K562 (cell line): Measurements from ENCODE around the gene S100A3. TPM values are rescaled to one million over a fixed set of nuclear protein-coding genes. Genes with fewer than 3 reads are reported as not detected.

Source experiments
- ARID1B ChIP-seq: fragments of 450-650 bp; IDR thresholded peaks from 2 replicates; pipeline ENCODE4 v1.6.1; 2016; ENCODE audit warnings: antibody characterized with exemption, mild to moderate bottlenecking, inconsistent platforms
- BRF1 ChIP-seq: IDR thresholded peaks from 3 replicates; pipeline ENCODE4 v1.6.1; 2011; ENCODE audit warnings: borderline replicate concordance, mild to moderate bottlenecking; ENCODE audit not compliant: insufficient read length; ENCODE audit errors: extremely low read depth
- CHCHD3 ChIP-seq: fragments of 250-450 bp; sonication (Bioruptor Pico); IDR thresholded peaks from 2 replicates; pipeline ENCODE4 v2.1.2; 2022; ENCODE audit warnings: mild to moderate bottlenecking
- EHMT2 ChIP-seq: fragments of 450-650 bp; IDR thresholded peaks from 2 replicates; pipeline ENCODE4 v1.6.1; 2018; ENCODE audit warnings: antibody characterized with exemption
- HDAC1 ChIP-seq, 2 experiments: fragments of 450-650 bp; IDR thresholded peaks; 2 replicates each; pipeline ENCODE4 v1.6.1; 2016 to 2017; ENCODE audit warnings: inconsistent platforms in 1 of 2, mild to moderate bottlenecking in 1 of 2, moderate library complexity in 1 of 2
- LEF1 ChIP-seq: fragments of 450-650 bp; IDR thresholded peaks from 2 replicates; pipeline ENCODE4 v1.6.1; 2016; ENCODE audit warnings: mild to moderate bottlenecking
- MECOM ChIP-seq: fragments of 250-450 bp; sonication (Bioruptor Pico); IDR thresholded peaks from 2 replicates; pipeline ENCODE4 v1.8.0; 2022; ENCODE audit warnings: inconsistent platforms
- NFYB ChIP-seq: IDR thresholded peaks from 2 replicates; pipeline ENCODE4 v1.6.1; 2011; ENCODE audit warnings: mild to moderate bottlenecking, moderate library complexity; ENCODE audit not compliant: insufficient read length; ENCODE audit errors: extremely low read depth
- NR2C2 ChIP-seq, 2 experiments: fragments of 200-800 bp in 1 of 2; sonication (Bioruptor generic) in 1 of 2; sonication (generic) in 1 of 2; formaldehyde crosslinking in 1 of 2; IDR thresholded peaks; 2 replicates each; pipeline versions ENCODE4 v1.6.1 to v1.8.0; 2016 to 2022; ENCODE audit warnings: mild to moderate bottlenecking in 1 of 2, missing compliant biosample characterization in 1 of 2, missing genetic modification characterization in 1 of 2, missing genetic modification reagents in 1 of 2
- RFX1 ChIP-seq: fragments of 450-650 bp; IDR thresholded peaks from 2 replicates; pipeline ENCODE4 v1.6.1; 2016; ENCODE audit warnings: mild to moderate bottlenecking, moderate library complexity
- SIX5 ChIP-seq, 2 experiments: IDR thresholded peaks; 2 replicates each; pipeline ENCODE4 v1.6.1; 2011; ENCODE audit warnings: low read length in 2 of 2, borderline replicate concordance in 1 of 2, low read depth in 1 of 2, mild to moderate bottlenecking in 1 of 2, moderate library complexity in 1 of 2; ENCODE audit not compliant: insufficient read depth in 1 of 2
- SMAD3 ChIP-seq: fragments of 450-650 bp; formaldehyde crosslinking; conservative IDR thresholded peaks from 2 replicates; pipeline ENCODE4 v1.4.0; 2020; ENCODE audit warnings: mild to moderate bottlenecking
- SRSF3 ChIP-seq: fragments of 200-400 bp; formaldehyde crosslinking; IDR thresholded peaks from 2 replicates; pipeline ENCODE4 v1.6.1; 2016; ENCODE audit warnings: mild to moderate bottlenecking, low read length, moderate library complexity; ENCODE audit not compliant: insufficient read depth
- TAF1 ChIP-seq: IDR thresholded peaks from 2 replicates; pipeline ENCODE4 v1.6.1; 2011; ENCODE audit warnings: mild to moderate bottlenecking, low read length, moderate library complexity; ENCODE audit not compliant: insufficient read depth, control insufficient read depth, severe bottlenecking; ENCODE audit errors: extremely low read depth
- ZBTB7A ChIP-seq: IDR thresholded peaks from 2 replicates; pipeline ENCODE4 v1.6.1; 2011; ENCODE audit warnings: low read depth, mild to moderate bottlenecking, low read length, moderate library complexity, borderline replicate concordance; ENCODE audit not compliant: control insufficient read depth
- ZNF124 ChIP-seq: sonication (generic); formaldehyde crosslinking; IDR thresholded peaks from 2 replicates; pipeline ENCODE4 v1.8.1; 2022; ENCODE audit warnings: missing genetic modification reagents
- polyA plus RNA-seq, 8 experiments: library from polyadenylated mRNA; depleted of rRNA in 4 of 8; stranded (reverse) in 5 of 8; unstranded in 3 of 8; fragments of >200 nt; fragmentation: Nextera tagmentation in 2 of 8; fragmentation: Illumina TruSeq in 1 of 8; extraction: Ambion mirVana in 2 of 8; extraction: Trizol in 1 of 8; gene quantifications; 2 replicates each; pipeline versions ENCODE4 v1.2.1 to v1.2.3, GENCODE V29; 2011 to 2014; ENCODE audit warnings: inconsistent platforms in 1 of 8, missing spikeins in 1 of 8
- total RNA-seq, 7 experiments: library from RNA; depleted of rRNA in 6 of 7; stranded (reverse); fragments of >200 nt in 6 of 7; fragmentation: Illumina TruSeq in 2 of 7; extraction: Trizol in 2 of 7; gene quantifications; 2 replicates each; pipeline versions ENCODE4 v1.2.1 to v1.2.3, GENCODE V29; 2011 to 2021; ENCODE audit warnings: low replicate concordance in 1 of 7
- TF ChIP-seq, protein P1 (sequence below): fragments of 250-450 bp; sonication (Bioruptor Pico); IDR thresholded peaks from 2 replicates; pipeline ENCODE4 v1.8.0; 2021; ENCODE audit warnings: moderate library complexity, mild to moderate bottlenecking, inconsistent platforms
- TF ChIP-seq, protein P2 (sequence below): sonication (generic); formaldehyde crosslinking; IDR thresholded peaks from 2 replicates; pipeline ENCODE4 v1.8.1; 2022; ENCODE audit warnings: missing genetic modification reagents
- TF ChIP-seq, protein P3 (sequence below): IDR thresholded peaks from 2 replicates; pipeline ENCODE4 v1.6.1; 2016; ENCODE audit warnings: missing genetic modification characterization, missing compliant biosample characterization
- TF ChIP-seq, protein P4 (sequence below): fragments of 450-650 bp; IDR thresholded peaks from 2 replicates; pipeline ENCODE4 v1.6.1; 2016; ENCODE audit warnings: mild to moderate bottlenecking

S100A3 gene
- total and polyA plus RNA-seq, 9 of the 15 experiments (the other 6 are each of a cell fraction or from before 2014, with no cell fraction given), result 0.08 to 1.7 (median 0.18) TPM; not detected in 4

DNA sequence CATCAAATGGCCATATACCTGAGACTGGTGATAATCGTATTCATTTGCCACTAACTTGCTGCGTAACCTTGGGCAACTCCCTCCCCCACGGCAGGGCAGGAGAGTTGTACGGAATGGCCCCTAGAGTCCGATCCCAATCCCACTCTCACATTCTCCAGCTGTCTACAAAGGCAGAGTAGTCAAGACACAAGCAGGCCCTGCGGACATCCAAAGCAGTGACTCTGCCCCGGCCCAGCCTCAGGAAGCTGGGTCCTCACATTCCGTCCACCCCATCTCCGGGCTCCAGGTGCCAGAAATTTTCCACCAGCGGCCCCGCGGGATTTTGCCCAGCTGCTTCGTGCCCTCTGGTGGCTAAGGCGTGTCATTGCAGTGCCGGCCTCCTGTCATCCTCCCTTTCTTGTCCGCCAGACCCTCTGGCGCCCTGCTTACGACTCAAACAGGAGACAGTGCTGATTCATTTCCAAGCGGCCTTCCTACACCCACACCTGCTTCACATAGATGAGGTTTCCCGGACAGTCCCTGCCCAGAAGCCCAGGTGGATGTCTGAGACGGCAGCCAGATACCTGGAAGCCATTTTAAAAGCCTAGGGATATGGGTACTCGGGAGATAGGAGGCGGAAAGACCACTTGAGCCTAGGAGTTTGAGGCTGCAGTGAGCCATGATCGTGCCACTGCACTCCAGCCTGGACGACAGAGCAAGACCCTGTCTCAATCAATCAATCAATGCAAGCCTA is 19.5 kb upstream of the S100A3 start (continued):
- no peak for TF ChIP-seq NR2C2 (CRISPR knock-in tag; IDR thresholded peaks at IDR 0.05)
- no peak for TF ChIP-seq NR2C2 (tag; IDR thresholded peaks at IDR 0.05)
- peak; percentile 50; the same call in 1 of the 2 replicates for TF ChIP-seq ZBTB7A
- no peak for TF ChIP-seq SMAD3
- no peak for TF ChIP-seq CHCHD3 (CRISPR knock-in tag)
- TF ChIP-seq, protein P1, sequence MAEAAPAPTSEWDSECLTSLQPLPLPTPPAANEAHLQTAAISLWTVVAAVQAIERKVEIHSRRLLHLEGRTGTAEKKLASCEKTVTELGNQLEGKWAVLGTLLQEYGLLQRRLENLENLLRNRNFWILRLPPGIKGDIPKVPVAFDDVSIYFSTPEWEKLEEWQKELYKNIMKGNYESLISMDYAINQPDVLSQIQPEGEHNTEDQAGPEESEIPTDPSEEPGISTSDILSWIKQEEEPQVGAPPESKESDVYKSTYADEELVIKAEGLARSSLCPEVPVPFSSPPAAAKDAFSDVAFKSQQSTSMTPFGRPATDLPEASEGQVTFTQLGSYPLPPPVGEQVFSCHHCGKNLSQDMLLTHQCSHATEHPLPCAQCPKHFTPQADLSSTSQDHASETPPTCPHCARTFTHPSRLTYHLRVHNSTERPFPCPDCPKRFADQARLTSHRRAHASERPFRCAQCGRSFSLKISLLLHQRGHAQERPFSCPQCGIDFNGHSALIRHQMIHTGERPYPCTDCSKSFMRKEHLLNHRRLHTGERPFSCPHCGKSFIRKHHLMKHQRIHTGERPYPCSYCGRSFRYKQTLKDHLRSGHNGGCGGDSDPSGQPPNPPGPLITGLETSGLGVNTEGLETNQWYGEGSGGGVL (CRISPR knock-in tag), result no peak
- TF ChIP-seq EHMT2, result no peak
- TF ChIP-seq, protein P2, sequence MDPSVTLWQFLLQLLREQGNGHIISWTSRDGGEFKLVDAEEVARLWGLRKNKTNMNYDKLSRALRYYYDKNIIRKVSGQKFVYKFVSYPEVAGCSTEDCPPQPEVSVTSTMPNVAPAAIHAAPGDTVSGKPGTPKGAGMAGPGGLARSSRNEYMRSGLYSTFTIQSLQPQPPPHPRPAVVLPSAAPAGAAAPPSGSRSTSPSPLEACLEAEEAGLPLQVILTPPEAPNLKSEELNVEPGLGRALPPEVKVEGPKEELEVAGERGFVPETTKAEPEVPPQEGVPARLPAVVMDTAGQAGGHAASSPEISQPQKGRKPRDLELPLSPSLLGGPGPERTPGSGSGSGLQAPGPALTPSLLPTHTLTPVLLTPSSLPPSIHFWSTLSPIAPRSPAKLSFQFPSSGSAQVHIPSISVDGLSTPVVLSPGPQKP (CRISPR knock-in tag), result no peak
- TF ChIP-seq, protein P3, sequence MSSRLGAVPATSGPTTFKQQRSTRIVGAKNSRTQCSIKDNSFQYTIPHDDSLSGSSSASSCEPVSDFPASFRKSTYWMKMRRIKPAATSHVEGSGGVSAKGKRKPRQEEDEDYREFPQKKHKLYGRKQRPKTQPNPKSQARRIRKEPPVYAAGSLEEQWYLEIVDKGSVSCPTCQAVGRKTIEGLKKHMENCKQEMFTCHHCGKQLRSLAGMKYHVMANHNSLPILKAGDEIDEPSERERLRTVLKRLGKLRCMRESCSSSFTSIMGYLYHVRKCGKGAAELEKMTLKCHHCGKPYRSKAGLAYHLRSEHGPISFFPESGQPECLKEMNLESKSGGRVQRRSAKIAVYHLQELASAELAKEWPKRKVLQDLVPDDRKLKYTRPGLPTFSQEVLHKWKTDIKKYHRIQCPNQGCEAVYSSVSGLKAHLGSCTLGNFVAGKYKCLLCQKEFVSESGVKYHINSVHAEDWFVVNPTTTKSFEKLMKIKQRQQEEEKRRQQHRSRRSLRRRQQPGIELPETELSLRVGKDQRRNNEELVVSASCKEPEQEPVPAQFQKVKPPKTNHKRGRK, result no peak
- peak; percentile 48 for TF ChIP-seq TAF1
- no peak for TF ChIP-seq NFYB
- no peak for TF ChIP-seq SRSF3
- TF ChIP-seq RFX1, result no peak
- TF ChIP-seq ZNF124, result no peak
- no peak for TF ChIP-seq MECOM (CRISPR knock-in tag)
- TF ChIP-seq, protein P4, sequence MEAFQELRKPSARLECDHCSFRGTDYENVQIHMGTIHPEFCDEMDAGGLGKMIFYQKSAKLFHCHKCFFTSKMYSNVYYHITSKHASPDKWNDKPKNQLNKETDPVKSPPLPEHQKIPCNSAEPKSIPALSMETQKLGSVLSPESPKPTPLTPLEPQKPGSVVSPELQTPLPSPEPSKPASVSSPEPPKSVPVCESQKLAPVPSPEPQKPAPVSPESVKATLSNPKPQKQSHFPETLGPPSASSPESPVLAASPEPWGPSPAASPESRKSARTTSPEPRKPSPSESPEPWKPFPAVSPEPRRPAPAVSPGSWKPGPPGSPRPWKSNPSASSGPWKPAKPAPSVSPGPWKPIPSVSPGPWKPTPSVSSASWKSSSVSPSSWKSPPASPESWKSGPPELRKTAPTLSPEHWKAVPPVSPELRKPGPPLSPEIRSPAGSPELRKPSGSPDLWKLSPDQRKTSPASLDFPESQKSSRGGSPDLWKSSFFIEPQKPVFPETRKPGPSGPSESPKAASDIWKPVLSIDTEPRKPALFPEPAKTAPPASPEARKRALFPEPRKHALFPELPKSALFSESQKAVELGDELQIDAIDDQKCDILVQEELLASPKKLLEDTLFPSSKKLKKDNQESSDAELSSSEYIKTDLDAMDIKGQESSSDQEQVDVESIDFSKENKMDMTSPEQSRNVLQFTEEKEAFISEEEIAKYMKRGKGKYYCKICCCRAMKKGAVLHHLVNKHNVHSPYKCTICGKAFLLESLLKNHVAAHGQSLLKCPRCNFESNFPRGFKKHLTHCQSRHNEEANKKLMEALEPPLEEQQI, result no peak
- TF ChIP-seq BRF1, result no peak
- no peak for TF ChIP-seq LEF1
- no peak for TF ChIP-seq SIX5 (IDR thresholded peaks at IDR 0.05; ENCODE audit: borderline replicate concordance in 1 of 2, insufficient read depth in 1 of 2, low read depth in 1 of 2, low read length in 2 of 2)
- no peak for TF ChIP-seq HDAC1 (IDR thresholded peaks at IDR 0.05)
- no peak for TF ChIP-seq ARID1B
